ENCODE results near the gene MRPL3. TPM values are rescaled to one million over a fixed set of nuclear protein-coding genes. Genes with fewer than 3 reads are reported as not detected.

The MRPL3 gene
- total RNA-seq, 1 donor from 2014 or later = 90.5 TPM

Small RNA genes lying within 50 kb of the gene (small RNA-seq; reads per million reads assigned to genes)
- gene AC107027.2 (ENCODE audit: low replicate concordance) (not detected), gene SNORA58 (ENCODE audit: low replicate concordance) (8.5 reads per million, percentile 93 among the genes with 10 or more reads in this experiment)

Other genes starting within 250 kb of the MRPL3 start
- 22.5 TPM for gene NUDT16, start 121.2 kb downstream of the MRPL3 start, total RNA-seq

Measured in tongue (tissue), 2 donors.